ENCODE data around the gene CAMKMT. TPM values are rescaled to one million over a fixed set of nuclear protein-coding genes. Genes with fewer than 3 reads are reported as not detected.
A peak's percentile ranks its signal among the peaks of the same experiment; 100 is the strongest.

CAMKMT gene
- total and polyA plus RNA-seq, 2 experiments from 2014 or later, result 26.5 to 29.5 TPM

DNA sequence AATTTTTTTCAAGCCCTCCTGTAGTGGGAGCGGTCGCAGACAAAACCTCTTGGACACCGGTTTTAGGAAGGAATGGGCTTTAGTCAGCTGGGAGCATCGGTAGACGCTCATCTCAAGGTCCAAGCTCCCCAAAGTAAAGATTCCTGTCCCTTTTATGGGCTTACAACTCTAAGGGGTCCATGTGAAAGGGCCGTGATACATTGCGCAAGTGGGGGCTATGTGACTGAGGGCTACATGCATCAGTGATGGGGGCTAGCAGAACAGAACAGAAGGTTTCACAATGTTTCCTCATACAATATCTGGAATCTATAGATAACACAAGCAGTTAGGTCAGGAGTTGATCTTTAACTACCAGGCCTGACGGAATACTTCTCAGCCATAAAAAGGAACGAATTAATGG, 62.5 kb downstream of the CAMKMT start (continued):
- TF ChIP-seq, protein P1, sequence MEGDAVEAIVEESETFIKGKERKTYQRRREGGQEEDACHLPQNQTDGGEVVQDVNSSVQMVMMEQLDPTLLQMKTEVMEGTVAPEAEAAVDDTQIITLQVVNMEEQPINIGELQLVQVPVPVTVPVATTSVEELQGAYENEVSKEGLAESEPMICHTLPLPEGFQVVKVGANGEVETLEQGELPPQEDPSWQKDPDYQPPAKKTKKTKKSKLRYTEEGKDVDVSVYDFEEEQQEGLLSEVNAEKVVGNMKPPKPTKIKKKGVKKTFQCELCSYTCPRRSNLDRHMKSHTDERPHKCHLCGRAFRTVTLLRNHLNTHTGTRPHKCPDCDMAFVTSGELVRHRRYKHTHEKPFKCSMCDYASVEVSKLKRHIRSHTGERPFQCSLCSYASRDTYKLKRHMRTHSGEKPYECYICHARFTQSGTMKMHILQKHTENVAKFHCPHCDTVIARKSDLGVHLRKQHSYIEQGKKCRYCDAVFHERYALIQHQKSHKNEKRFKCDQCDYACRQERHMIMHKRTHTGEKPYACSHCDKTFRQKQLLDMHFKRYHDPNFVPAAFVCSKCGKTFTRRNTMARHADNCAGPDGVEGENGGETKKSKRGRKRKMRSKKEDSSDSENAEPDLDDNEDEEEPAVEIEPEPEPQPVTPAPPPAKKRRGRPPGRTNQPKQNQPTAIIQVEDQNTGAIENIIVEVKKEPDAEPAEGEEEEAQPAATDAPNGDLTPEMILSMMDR (conservative IDR thresholded peaks at IDR 0.05; ENCODE audit: low read depth in 2 of 2), result no peak
- TF ChIP-seq ZNF331 (CRISPR knock-in tag; IDR thresholded peaks at IDR 0.05; ENCODE audit: low read depth) (no peak), ZNF114 (CRISPR knock-in tag; IDR thresholded peaks at IDR 0.05) (no peak), EZH2 (IDR thresholded peaks at IDR 0.05; ENCODE audit: low read depth, unreplicated experiment) (no peak)
- TF ChIP-seq, protein P2, sequence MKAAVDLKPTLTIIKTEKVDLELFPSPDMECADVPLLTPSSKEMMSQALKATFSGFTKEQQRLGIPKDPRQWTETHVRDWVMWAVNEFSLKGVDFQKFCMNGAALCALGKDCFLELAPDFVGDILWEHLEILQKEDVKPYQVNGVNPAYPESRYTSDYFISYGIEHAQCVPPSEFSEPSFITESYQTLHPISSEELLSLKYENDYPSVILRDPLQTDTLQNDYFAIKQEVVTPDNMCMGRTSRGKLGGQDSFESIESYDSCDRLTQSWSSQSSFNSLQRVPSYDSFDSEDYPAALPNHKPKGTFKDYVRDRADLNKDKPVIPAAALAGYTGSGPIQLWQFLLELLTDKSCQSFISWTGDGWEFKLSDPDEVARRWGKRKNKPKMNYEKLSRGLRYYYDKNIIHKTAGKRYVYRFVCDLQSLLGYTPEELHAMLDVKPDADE (IDR thresholded peaks at IDR 0.05), result no peak

- H3K4me1 Mint-ChIP-seq, result peaks cover 44% of the 10 kb centered on the region
- DNase-seq (ENCODE audit: low spot score) (no peak), ATAC-seq (no peak)
- H3K27me3 ChIP-seq (ENCODE audit: insufficient read depth), result no peaks in the 10 kb centered on the region
- peaks cover 42% of the 10 kb centered on the region for H3K4me1 ChIP-seq (ENCODE audit: insufficient read depth)
- H3K79me2 ChIP-seq (replicated peaks; ENCODE audit: insufficient read depth), result no peaks in the 10 kb centered on the region
- 0 out of 2 replicates have a peak, but pooled peaks cover 3% of the 10 kb centered on the region for H3F3A ChIP-seq (replicated peaks; ENCODE audit: low read depth)
- no peaks in the 10 kb centered on the region for H3K9me2 ChIP-seq (ENCODE audit: insufficient read depth)
- 0 out of 2 replicates have a peak overlapping the region, but pooled peaks have one; percentile 90 for H3K27ac ChIP-seq (ENCODE audit: low read depth)
- no peak overlapping the region for H3K27ac Mint-ChIP-seq
- no peaks in the 10 kb centered on the region for H4K20me1 ChIP-seq (replicated peaks; ENCODE audit: insufficient read depth)
- H3K27me3 Mint-ChIP-seq (ENCODE audit: insufficient read depth, low read depth, poor library complexity), result peaks cover 1% of the 10 kb centered on the region
- peaks cover 8% of the 10 kb centered on the region for H3K9me3 Mint-ChIP-seq
- H3K36me3 ChIP-seq (ENCODE audit: insufficient read depth), result no peaks in the 10 kb centered on the region
- no peak overlapping the region for H3K4me3 ChIP-seq
- H3K4me2 ChIP-seq, result no peak overlapping the region
- TF ChIP-seq STAT1 (IDR thresholded peaks at IDR 0.05; ENCODE audit: unreplicated experiment) (no peak), JUNB (IDR thresholded peaks at IDR 0.05; ENCODE audit: unreplicated experiment) (no peak)
- peaks cover 24% of the 10 kb centered on the region for H3K36me3 Mint-ChIP-seq (ENCODE audit: low read depth)
- no peak overlapping the region for H2AFZ ChIP-seq
- H3K4me3 Mint-ChIP-seq, result no peak overlapping the region
These were observed 67.3 kb downstream of the CAMKMT start for GRCh38 chr2:44429034-44429433.

DNA sequence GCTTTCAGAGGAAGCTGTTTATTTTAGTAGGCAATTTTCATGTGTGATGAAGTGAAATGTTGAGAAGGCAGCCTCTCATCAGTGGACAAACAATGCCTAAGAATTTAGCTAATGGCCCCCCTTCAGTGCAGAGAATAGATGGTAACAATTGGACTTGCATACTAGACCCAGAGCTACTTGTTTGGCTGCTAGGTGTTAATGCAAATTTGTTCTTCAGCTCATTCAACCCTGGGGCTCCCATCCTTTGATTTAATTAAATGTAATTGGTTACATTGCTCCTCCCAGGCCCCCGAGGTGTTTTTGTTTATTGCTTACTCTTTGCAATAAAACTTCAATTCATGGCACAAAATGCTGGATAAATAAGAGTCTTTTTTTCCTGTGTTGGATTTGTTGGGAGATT, 68.6 kb downstream of the CAMKMT start:
- no peaks in the 10 kb centered on the region for H4K20me1 ChIP-seq (replicated peaks; ENCODE audit: insufficient read depth)
- Mint-ChIP-seq H3K27me3 (ENCODE audit: insufficient read depth, low read depth, poor library complexity) (peaks cover 2% of the 10 kb centered on the region), H3K9me3 (peaks cover 8% of the 10 kb centered on the region), H3K27ac (peak overlapping the region; percentile 90), H3K4me3 (peak overlapping the region; percentile 13; the same call in 2 of the 3 replicates), H3K4me1 (peaks cover 53% of the 10 kb centered on the region), H3K36me3 (ENCODE audit: low read depth) (peaks cover 24% of the 10 kb centered on the region)
- H3K9me2 ChIP-seq (ENCODE audit: insufficient read depth), result no peaks in the 10 kb centered on the region
- DNase-seq (ENCODE audit: low spot score) (peak; percentile 58), ATAC-seq (peak; percentile 92)
- peak overlapping the region; percentile 37 for H3K4me2 ChIP-seq
- H3K79me2 ChIP-seq (replicated peaks; ENCODE audit: insufficient read depth), result 0 out of 2 replicates have a peak, but pooled peaks cover 5% of the 10 kb centered on the region
- peak overlapping the region; percentile 90 for H3K27ac ChIP-seq (ENCODE audit: low read depth)
- no peaks in the 10 kb centered on the region for H3K27me3 ChIP-seq (ENCODE audit: insufficient read depth)
- TF ChIP-seq NANOG (IDR thresholded peaks at IDR 0.05; ENCODE audit: borderline replicate concordance), result peak; percentile 84
- TF ChIP-seq, protein P3, sequence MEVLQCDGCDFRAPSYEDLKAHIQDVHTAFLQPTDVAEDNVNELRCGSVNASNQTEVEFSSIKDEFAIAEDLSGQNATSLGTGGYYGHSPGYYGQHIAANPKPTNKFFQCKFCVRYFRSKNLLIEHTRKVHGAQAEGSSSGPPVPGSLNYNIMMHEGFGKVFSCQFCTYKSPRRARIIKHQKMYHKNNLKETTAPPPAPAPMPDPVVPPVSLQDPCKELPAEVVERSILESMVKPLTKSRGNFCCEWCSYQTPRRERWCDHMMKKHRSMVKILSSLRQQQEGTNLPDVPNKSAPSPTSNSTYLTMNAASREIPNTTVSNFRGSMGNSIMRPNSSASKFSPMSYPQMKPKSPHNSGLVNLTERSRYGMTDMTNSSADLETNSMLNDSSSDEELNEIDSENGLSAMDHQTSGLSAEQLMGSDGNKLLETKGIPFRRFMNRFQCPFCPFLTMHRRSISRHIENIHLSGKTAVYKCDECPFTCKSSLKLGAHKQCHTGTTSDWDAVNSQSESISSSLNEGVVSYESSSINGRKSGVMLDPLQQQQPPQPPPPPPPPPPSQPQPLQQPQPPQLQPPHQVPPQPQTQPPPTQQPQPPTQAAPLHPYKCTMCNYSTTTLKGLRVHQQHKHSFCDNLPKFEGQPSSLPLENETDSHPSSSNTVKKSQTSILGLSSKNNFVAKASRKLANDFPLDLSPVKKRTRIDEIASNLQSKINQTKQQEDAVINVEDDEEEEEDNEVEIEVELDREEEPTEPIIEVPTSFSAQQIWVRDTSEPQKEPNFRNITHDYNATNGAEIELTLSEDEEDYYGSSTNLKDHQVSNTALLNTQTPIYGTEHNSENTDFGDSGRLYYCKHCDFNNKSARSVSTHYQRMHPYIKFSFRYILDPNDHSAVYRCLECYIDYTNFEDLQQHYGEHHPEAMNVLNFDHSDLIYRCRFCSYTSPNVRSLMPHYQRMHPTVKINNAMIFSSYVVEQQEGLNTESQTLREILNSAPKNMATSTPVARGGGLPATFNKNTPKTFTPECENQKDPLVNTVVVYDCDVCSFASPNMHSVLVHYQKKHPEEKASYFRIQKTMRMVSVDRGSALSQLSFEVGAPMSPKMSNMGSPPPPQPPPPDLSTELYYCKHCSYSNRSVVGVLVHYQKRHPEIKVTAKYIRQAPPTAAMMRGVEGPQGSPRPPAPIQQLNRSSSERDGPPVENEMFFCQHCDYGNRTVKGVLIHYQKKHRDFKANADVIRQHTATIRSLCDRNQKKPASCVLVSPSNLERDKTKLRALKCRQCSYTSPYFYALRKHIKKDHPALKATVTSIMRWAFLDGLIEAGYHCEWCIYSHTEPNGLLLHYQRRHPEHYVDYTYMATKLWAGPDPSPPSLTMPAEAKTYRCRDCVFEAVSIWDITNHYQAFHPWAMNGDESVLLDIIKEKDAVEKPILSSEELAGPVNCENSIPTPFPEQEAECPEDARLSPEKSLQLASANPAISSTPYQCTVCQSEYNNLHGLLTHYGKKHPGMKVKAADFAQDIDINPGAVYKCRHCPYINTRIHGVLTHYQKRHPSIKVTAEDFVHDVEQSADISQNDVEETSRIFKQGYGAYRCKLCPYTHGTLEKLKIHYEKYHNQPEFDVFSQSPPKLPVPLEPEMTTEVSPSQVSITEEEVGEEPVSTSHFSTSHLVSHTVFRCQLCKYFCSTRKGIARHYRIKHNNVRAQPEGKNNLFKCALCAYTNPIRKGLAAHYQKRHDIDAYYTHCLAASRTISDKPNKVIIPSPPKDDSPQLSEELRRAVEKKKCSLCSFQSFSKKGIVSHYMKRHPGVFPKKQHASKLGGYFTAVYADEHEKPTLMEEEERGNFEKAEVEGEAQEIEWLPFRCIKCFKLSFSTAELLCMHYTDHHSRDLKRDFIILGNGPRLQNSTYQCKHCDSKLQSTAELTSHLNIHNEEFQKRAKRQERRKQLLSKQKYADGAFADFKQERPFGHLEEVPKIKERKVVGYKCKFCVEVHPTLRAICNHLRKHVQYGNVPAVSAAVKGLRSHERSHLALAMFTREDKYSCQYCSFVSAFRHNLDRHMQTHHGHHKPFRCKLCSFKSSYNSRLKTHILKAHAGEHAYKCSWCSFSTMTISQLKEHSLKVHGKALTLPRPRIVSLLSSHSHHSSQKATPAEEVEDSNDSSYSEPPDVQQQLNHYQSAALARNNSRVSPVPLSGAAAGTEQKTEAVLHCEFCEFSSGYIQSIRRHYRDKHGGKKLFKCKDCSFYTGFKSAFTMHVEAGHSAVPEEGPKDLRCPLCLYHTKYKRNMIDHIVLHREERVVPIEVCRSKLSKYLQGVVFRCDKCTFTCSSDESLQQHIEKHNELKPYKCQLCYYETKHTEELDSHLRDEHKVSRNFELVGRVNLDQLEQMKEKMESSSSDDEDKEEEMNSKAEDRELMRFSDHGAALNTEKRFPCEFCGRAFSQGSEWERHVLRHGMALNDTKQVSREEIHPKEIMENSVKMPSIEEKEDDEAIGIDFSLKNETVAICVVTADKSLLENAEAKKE (CRISPR knock-in tag; IDR thresholded peaks at IDR 0.05), result no peak
- 0 out of 2 replicates have a peak, but pooled peaks cover 3% of the 10 kb centered on the region for H3F3A ChIP-seq (replicated peaks; ENCODE audit: low read depth)
- H3K36me3 ChIP-seq (ENCODE audit: insufficient read depth), result no peaks in the 10 kb centered on the region
- H3K4me1 ChIP-seq (ENCODE audit: insufficient read depth), result peaks cover 55% of the 10 kb centered on the region
- no peak overlapping the region for H2AFZ ChIP-seq
- peak overlapping the region; percentile 4; the same call in 1 of the 2 replicates for H3K4me3 ChIP-seq

Measured in GM23338 (cell line).